CD4-positive, alpha-beta T cell treated with Interleukin-4 for 4 hours (primary cell): Measurements from ENCODE around the gene GALNT6.

ENCODE experiments used
- DNase-seq: peaks from one replicate; pipeline ENCODE4 v3.0.0-alpha.2; 2020

Gene GALNT6

DNA sequence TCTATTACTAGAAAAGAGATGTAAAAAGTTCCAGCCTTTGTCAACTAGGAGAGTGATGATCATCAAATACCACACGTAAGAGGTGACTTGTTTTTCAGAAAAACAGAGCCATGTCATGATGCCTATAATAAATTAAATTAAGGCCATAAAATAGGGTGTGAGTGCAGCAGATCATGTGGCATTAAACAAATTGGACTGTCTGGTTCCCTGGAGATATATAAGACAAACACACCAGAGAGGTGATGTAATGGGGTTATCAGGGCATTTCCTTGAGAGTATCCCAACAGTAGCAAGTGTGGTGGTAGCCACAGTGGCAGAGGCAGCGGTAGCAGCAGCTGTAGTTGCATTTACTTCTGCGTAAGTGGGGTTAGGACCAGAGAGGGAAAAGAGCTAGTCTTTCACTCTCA is 14.6 kb upstream of the GALNT6 start:
- no peak for DNase-seq

DNA sequence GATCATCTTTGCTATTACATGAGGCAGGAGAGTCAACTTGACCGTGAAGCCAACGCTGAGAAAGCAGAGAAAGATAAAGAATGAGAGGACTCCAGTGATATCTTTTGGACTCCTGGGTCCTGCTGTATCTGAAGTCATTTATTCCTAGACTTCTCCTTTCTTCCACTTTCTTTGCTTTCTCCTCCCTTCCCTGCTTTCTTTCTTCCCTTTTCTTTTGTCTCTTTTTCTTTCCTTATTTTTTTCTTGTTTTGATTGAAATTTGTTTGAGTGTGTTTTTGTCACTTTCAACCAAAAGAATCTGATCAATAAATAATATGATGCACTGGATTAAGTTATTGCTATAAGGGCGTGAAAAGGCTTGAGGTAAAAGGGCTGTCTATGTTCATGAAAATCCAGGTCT is 13.4 kb upstream of the GALNT6 start:
- DNase-seq: no peak

DNA sequence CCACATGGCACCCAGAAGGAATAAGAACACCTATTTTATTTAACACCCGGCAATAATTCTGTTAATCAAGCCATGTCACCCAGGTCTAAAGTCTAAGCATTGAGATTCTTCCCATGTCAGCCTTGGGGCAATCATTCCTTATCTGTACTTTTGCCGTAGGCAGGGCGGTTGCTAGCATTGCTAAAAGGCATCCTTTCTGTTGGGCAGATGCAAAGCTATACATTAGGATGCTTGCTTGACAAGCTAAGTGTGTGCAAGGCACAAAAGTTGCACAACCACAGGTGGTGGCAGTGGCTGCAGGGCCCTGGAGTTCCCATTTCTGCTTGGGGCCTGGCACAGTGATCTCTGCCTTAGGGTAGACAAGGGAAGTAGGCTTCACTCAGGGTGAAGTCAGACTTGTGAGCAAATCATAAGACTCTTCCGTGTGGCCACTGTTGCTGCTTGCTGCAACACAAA is 12.5 kb upstream of the GALNT6 start:
- DNase-seq: no peak

DNA sequence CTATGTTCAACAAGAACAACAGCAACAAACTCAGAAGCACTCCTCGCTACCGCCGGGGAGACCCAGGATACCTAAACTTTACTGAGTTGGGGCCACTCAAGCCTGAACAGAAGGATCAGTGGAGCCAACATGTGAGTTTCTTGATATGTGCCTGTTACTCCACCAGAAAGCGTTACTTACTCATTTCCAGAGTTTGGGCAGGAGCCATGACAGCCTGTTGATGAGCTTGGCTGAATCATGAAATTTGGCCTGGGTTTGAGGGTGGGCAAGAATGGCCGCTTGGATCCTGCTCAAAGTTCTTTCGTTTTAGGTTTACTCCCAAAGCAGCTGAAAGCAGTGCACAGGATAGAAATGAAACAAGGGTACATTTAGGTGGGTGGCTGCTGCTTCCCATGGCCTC is 12.0 kb upstream of the GALNT6 start:
- DNase-seq: no peak

DNA sequence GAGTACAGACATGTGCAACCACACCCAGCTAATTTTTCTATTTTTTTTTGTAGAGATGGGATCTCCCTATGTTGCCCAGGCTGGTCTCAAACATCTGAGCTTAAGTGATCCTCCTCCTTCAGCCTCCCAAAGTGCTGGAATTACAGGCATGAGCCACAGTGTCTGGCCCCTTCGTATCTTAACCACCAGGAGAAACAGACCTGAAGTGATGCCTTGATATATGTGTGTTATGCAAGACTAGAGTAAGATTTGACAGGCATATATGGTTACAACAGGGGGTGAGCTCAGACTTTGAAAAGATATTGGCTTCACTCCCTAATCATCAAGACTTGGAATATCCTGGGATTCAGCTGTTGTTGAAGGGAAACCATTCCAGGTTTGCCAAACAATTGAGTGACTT is 10.7 kb upstream of the GALNT6 start:
- DNase-seq: no peak

DNA sequence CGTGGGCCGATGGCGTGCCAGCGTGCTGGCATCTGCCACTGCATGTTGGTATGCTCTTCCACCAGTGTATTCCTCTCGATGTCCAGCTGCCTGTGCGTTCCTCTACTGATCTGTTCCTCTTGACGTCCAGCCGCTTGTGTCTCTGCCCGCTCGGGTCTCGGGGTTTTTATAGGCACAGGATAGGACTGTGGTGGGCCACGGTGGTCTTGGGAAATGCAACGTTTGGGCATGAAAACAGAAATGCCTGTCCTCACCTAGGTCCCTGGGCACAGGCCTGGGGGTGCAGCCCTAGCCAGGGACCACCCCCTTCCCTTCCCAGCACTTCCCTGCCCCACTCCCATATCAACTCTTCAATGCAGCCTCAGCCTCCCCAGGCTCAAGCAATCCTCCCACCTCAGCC is 10.3 kb upstream of the GALNT6 start:
- DNase-seq: no peak

DNA sequence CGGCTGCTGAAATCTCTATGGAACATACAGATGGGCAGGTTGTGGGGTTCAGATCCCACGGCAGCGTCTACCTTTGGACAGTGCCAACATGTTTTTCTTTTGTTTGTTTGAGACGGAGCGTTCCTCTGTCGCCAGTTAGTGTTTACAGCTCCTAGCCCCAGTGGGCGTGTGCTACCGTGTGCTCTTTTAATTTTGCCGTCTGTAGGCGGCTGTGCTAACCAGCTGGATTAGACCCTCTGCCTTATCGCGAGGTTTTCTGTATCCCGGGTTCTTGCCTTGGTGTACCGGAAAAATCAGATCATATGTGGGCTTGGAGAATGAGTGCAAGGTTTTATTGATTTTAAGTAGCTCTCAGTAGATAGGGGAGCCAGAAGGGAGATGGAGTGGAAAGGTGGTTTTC is 9.8 kb upstream of the GALNT6 start:
- no peak for DNase-seq

DNA sequence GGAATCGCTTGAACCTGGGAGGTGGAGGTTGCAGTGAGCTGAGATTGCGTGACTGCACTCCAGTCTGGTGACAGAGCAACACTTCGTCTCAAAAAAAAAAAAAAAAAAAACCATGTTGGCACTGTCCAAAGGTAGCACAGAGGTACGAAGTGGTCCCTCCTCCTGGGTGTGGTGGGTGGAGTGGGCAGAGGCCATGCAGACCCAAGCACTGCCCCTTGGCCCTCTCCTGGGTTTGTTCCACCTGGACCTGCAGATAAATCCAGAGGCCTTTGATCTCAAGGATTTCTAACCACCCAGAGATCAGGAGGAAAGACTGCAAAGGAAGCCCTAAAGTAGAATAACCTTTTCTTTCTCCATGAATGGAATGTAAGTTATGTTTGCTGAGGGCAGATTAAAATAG is 8.7 kb upstream of the GALNT6 start:
- no peak for DNase-seq

DNA sequence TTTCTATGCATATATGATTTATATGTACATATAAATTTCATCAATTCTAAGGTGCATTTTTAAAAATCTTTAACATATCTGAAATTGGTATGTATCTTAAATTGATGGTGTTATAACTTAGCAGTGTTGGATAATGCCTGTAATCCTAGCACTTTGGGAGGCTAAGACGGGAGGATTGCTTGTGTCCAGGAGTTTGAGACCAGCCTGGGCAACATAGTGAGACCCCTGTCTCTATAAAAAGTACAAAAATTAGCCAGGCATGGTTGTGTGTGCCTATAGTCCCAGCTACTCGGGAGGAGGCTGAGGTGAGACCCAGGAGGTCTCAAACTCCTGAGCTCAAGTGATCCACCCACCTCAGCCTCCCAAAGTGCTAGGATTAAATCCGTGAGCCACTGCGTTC is 6.5 kb upstream of the GALNT6 start:
- DNase-seq: no peak

DNA sequence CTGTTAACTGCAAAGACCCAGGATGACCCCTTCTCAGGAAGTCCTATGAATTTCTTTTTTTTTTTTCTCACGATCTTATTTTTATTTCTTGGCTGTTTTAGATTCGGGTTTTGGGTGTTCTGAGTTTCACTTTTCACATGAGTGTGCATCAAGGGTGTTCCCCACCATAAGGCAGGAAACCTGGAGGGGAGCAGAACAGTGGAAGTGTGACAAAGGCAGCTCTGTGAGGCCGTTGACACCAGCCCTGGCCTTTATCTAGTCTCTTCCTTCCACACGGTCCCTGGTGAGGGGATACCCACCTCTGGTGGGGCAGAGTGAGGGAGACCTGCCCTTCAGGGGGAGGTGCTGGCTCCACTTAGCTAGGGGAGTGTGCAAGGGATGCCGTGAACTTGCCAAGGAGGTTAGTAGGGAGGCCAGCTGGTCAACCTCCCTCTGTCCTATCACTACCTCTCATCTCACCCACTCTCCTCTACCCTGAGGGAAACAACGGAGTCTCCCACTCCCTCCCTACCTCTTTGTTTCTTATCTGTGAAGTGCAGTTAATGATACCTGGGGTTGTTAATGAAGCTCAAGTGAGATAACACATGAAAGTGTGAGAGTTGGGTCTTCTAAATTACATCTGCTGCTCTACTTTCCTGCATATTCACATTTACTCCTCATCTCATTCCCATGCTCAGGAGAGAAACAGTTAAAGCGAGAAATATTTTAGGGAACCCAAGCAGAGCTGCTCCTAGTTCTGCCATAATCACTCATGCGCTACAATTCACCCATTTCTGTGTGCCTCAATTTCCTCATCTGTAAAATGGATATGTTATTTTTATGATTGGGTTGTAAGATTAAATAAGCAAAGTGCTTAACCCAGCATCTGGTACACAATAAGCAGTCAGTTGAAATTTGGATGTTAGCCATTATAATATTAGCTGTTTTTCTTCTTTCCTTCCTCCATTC is 4.4 kb upstream of the GALNT6 start:
- peak; percentile 36 for DNase-seq

DNA sequence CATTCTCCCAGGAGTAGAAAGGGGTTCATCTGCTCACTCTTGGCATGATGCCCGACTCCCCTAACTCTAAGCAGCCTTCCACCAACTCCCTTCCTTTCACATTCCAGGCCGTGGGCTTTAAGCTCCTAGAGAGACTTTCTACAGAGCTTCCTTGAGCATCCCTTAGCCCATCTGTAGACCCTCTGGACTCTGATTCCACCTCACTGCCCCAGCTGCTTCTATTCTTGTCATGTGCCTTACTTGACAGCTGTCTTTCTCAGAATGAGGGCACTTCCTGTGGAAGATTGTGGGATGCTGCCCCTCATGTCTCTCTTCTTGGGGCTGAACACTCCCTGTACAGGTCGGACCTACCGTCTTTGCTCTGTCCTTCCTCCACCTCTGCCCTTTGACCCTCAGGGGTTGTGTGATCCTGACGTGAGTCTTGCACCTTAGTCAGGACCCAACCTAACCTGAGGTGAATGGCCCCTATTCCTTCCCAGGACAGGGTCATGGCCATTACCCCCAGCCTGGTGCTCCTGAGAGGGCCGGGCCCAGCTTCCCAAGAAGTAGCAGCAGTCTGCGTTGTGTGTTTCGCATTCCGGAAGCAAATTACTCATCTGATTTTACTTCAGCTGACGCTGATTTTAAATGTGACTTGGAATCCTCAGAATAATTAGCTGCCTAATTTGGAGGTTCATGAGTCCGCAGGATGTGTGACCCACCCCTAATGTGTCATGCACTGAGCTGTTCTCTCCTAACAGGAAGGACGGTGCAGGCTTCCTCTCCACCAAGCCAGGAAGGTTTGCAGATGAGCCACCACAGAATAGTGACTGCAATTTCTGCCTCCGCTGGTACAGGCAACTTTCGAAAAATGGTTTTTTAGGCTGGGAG is 2.7 kb upstream of the GALNT6 start:
- peak; percentile 87 for DNase-seq

DNA sequence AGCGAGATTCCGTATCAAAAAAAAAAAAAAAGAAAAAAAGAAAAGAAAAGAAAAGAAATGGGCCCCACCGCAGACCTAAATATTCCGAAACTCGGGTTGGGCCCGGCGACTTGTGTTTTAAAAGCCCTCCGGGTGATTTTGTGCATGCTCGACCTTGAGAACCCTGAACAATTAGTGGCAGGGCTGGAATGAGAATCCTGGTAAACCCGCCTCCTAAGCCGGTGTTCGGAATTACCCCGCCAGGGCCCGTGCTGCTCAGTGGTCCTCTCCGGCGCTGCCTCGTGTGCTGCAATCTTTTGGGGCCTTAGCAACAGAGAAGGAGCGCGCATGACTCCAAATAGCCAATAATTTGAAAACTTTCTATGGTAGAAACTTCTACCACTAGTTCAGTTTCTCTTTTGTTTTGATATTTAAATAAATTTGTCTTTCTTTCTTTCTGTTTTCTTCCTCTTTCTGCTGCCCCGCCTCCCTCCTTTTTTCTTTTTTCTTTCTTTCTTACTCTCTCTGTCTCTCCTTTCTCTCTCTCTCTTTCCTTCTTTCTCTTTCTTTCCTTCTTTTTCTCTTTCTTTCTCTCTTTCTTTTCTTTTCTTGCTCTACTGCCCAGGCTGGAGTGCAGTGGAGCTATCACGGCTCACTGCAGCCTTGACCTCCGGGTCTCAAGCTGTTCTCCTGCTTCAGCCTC is 1.5 kb upstream of the GALNT6 start:
- no peak for DNase-seq

DNA sequence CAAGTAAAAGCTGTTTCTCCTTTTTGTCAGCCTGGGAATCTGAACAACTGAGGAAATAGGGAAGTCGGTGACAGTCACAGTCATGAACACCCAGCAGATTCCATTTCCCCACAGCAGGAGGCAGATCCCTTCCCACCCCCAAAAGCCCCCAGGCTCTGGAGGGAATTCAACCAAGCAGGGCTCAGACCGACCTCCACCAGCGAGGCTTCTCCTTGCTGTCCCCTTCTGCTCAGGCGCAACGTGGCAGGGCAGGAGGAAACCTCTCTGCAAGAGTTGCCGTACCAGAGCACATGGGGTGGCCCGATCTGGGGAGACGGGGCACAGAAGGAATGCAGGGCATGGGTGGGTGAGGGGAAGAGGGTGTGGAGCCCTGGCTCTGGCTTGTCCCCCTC is 319 bp downstream of the GALNT6 start:
- DNase-seq: no peak

DNA sequence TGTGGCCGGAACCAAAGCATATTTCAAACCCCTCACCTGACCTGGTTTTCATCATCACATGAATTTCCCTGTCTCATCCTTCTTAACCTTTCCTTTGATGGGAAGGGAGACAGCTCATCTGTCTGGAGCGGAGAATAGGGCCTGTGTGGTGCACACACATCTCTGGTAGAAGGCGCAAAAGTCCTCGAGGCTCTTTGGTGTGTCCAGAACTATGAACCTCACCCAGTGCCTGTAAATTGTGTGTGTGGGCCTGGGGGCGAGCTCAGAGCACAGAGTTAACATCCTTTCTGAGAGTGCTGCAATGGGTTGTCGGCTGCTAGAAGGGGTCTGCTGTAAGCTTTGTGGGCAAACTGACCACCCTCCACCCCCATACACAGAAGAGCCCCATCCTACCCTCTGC is 749 bp downstream of the GALNT6 start:
- DNase-seq: no peak

DNA sequence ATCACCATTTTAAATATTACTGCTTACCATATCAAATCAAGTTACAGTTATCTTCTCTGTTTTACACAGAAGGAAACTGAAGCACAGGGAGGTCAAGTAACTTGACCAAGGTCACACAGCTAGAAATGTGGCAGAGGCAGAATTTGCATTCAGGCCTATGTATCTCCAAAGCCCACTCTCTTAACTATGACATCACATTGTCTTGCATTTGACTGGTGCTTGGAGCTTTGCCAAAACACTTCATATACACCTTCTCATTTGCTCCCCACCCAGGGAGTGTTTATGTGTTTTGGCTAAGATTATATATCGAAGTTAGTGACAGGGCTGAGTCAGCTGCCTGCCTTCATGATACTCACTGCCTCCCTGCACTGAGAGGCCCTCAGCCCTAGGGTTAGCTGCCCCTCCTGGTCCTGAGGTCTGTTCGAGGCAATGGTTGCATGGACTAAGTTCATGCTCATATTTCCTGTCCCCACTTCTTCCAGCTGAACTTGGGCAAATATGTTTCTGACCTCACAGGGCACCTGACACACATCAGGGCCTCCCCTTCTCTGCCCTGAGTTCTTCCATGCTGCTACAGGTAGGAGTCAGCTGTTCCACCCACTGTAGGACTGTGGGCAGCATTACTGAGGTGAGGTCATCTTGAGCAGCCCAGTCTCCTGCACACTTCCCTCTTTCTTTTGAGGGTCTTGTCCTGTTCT is 1.8 kb downstream of the GALNT6 start:
- DNase-seq: peak; percentile 67

DNA sequence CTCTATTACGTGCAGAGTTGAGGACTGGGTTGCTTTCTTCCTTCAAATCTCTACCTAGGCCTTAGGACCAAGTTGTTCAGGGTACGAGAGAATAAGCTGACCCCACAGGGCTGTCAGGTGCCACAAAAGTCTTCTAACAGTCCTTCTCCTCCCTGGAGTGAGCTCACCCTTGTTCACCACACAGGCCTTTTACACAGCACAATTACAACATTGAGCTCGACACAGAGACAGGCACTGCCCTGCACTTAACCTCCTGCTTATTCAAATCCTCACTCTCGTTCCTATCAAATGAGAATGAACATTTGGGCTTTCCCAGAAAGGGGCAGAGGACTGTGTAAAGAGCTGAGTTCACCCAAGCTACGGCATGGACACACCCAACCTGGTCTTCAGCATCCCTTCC is 2.4 kb downstream of the GALNT6 start:
- no peak for DNase-seq

DNA sequence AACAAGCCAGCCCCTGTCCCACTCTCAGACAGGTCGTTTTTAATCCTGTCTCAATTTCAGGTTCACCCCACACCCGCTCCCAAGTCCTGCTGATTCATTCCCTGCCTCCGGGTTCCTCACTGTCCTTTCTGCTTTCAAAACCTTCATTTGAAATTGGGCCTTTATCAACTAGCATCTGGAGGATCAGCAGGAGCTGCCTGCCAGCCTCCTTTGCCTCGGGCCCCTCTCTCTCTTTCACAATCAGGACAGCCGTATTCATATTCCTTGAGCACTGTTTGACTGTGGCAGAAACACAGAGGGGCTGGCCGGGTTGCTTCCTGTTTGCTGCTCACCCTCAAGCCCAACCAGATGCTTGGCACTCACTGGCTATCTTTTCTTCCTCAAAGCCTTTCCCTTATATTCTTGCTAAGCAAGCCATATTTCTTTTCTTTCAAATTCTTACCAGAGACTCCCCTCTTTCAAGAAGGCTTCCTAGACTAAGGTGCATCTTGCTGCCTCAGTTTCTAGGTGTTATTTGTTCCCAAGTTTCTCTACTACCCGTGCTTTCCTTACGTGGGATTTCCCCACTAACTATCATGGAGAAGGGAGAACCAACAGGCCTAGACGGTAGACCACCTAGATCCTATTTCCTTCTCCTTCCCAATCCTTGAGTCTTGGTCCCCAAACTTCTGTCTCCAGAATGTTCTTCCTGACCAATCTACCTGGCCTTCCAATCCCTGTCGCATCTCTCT is 3.0 kb downstream of the GALNT6 start:
- no peak for DNase-seq

DNA sequence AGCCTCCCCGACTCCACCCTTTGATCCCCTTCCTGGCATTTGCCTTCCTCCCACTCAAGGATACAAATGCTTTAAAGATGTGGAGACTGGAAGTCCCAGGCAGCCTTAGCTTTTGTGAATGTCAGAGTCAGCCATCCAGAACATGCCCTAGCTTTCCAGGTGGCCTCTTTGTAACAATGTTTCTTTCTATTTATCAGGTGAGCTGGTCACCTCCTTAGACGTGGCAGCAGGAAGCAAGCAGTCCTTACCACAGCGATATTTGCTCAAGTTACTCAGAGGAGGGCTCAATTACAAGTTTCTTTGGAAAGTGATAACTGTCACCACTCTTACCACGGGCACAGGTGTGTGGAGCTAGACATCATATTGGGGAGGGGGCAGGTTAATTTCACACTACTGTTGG is 4.9 kb downstream of the GALNT6 start:
- DNase-seq: no peak

DNA sequence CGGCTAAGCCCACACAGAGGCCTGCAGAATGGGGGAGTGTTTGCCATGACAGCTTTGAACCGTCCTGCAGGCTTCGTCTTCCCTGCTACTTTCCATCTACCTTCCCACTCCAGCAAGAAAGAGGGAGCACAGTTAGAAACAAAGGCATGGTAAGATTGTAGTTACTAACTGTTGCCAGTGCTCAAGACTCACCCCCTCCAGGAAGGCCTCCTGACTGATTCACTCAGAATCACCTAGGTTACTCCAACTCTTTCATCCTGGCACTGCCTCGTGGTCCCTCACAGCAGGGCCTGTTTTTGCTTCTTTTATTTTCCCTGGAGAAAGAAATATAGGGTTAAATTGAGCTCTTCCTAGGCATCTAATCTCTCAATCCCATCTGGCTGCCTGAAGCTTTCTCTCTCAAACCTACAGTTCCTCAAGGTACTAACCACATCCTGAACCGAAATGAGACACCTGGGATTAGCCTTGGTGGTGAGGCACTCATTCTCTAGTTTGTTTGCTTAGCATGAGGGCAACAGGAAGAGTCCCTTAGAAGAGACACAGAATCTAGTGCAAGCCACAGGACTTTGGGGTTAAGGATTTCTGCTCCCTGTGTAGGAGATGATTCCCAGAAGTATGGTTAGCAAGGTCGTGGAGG is 7.8 kb downstream of the GALNT6 start:
- DNase-seq: no peak

DNA sequence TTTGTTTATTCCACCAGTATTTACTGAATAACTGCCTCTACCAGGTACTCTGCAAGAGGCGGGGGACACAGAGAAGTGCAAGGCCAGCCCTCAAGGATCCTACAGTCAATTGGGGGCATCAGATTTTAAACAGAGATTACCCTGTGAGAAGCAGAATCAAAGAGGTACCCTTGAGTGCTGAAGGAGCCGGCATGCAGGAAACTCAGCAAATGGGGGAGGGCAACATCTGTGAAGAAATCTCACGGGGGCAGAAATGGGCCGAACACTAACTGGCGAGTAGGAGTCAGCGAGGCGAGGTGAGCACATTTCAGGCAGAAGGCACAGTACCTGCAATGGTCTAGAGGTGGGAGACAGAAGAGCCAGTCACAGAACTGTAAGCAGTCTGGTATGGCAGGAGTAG is 9.0 kb downstream of the GALNT6 start:
- no peak for DNase-seq
